HepG2 (cell line): ENCODE results near the gene SLC26A2. TPM values are rescaled to one million over a fixed set of nuclear protein-coding genes. Genes with fewer than 3 reads are reported as not detected.
A peak's percentile ranks its signal among the peaks of the same experiment; 100 is the strongest.

Source experiments
- ATAC-seq: fragments of 200-7000 bp; cut with Tn5 transposase; 3 replicates; pipeline ENCODE4 v1.9.1; 2020; ENCODE audit warnings: mild to moderate bottlenecking, moderate library complexity
- BruUV-seq: library from RNA; stranded (reverse); fragments of 400-500 nt; replicated peaks from 2 replicates; lab custom pipeline; 2021; lab: Mats Ljungman, UMichigan
- CTCF ChIA-PET: fragments of 300-600 bp; formaldehyde crosslinking; extraction: SDS; loops from one replicate; lab custom pipeline; 2021; ENCODE audit warnings: low total read pairs, inconsistent platforms, low intra/inter-chr PET ratio; lab: Yijun Ruan, JAX
- POLR2A ChIA-PET: fragments of 350-600 bp; sonication (Branson Sonifier 250); formaldehyde crosslinking; loops from one replicate; lab custom pipeline; 2020; ENCODE audit warnings: antibody characterized with exemption, inconsistent platforms; lab: Yijun Ruan, JAX
- DNase-seq: peaks from one replicate; pipeline ENCODE4 v3.0.0-alpha.2; 2015; ENCODE audit warnings: low spot score
- FAIRE-seq: peaks from 3 replicates; lab custom pipeline; 2011; peaks lifted over from hg19 to GRCh38; lab: Jason Lieb, UNC
- H2AFZ ChIP-seq: one replicate; pipeline ENCODE4 v1.6.1; 2011; ENCODE audit warnings: low read length, inconsistent platforms
- H3K27ac ChIP-seq: fragments of 300-600 bp; 3 replicates; pipeline ENCODE4 v1.8.0; 2011; ENCODE audit warnings: mixed run types, mild to moderate bottlenecking, mixed read lengths, low read length, inconsistent platforms; ENCODE audit not compliant: insufficient read depth; ENCODE audit errors: extremely low read length
- H3K27me3 ChIP-seq, 2 experiments: fragments of 200-600 bp in 1 of 2; 2 replicates in 1 of 2; 3 replicates in 1 of 2; pipeline versions ENCODE4 v1.6.0 to v1.8.0; 2011; ENCODE audit warnings: low read length in 2 of 2, mild to moderate bottlenecking in 2 of 2, moderate library complexity in 2 of 2, inconsistent platforms in 1 of 2; ENCODE audit not compliant: insufficient read depth in 2 of 2, control insufficient read depth in 1 of 2
- H3K36me3 ChIP-seq, 2 experiments: fragments of 200-600 bp in 1 of 2; replicated peaks in 1 of 2; 2 replicates in 1 of 2; 3 replicates in 1 of 2; pipeline versions ENCODE4 v1.5.1 to v1.8.0; 2011; ENCODE audit warnings: low read length in 2 of 2, inconsistent platforms in 1 of 2; ENCODE audit not compliant: insufficient read depth in 2 of 2, control insufficient read depth in 1 of 2
- H3K4me1 ChIP-seq: 2 replicates; pipeline ENCODE4 v1.5.1; 2012; ENCODE audit warnings: low read length, inconsistent platforms; ENCODE audit not compliant: insufficient read depth
- H3K4me2 ChIP-seq: 2 replicates; pipeline ENCODE4 v1.6.0; 2011; ENCODE audit warnings: low read depth, low read length, inconsistent platforms
- H3K4me3 ChIP-seq, 3 experiments: fragments of 200-600 bp in 1 of 3; sonication (generic), shearing (Covaris generic) in 1 of 3; replicated peaks in 1 of 3; 2 replicates each; pipeline ENCODE4 v1.5.1; 2011 to 2016; ENCODE audit warnings: low read length in 3 of 3, inconsistent platforms in 2 of 3, low read depth in 2 of 3, mild to moderate bottlenecking in 2 of 3, control low read depth in 1 of 3, mixed read lengths in 1 of 3; ENCODE audit not compliant: insufficient read depth in 1 of 3
- H3K79me2 ChIP-seq: one replicate; pipeline ENCODE4 v1.6.1; 2011; ENCODE audit warnings: low read length, inconsistent platforms; ENCODE audit not compliant: insufficient read depth
- H3K9ac ChIP-seq: 2 replicates; pipeline ENCODE4 v1.6.0; 2011; ENCODE audit warnings: mild to moderate bottlenecking, low read depth, low read length, inconsistent platforms; ENCODE audit not compliant: insufficient read depth
- H3K9me3 ChIP-seq: 2 replicates; pipeline ENCODE4 v1.5.1; 2012; ENCODE audit warnings: mild to moderate bottlenecking, low read length
- H4K20me1 ChIP-seq: 2 replicates; pipeline ENCODE4 v1.6.0; 2011; ENCODE audit warnings: inconsistent platforms, mild to moderate bottlenecking, low read length, moderate library complexity; ENCODE audit not compliant: insufficient read depth
- FOXC1 ChIP-seq: sonication (generic); formaldehyde crosslinking; IDR thresholded peaks from 2 replicates; pipeline ENCODE4 v1.8.0; 2022; ENCODE audit warnings: mild to moderate bottlenecking, missing genetic modification reagents, borderline replicate concordance
- HMGXB4 ChIP-seq, 2 experiments: sonication (generic) in 1 of 2; formaldehyde crosslinking in 1 of 2; IDR thresholded peaks; 2 replicates each; pipeline versions ENCODE4 v1.4.0 to v1.6.1; 2018 to 2020; ENCODE audit warnings: missing genetic modification reagents in 2 of 2, borderline replicate concordance in 1 of 2, low read depth in 1 of 2, mild to moderate bottlenecking in 1 of 2, missing biosample characterization in 1 of 2
- MAFF ChIP-seq: IDR thresholded peaks from 2 replicates; pipeline ENCODE4 v1.6.1; 2011; ENCODE audit warnings: low read depth, low read length, improper control_type of control experiment
- MAFK ChIP-seq, 2 experiments: IDR thresholded peaks in 1 of 2; conservative IDR thresholded peaks in 1 of 2; 2 replicates each; pipeline ENCODE4 v1.6.1; 2011; ENCODE audit warnings: improper control_type of control experiment in 2 of 2, low read length in 2 of 2
- ZNF30 ChIP-seq: sonication (generic); formaldehyde crosslinking; IDR thresholded peaks from 2 replicates; pipeline ENCODE4 v1.5.0; 2020; ENCODE audit warnings: mild to moderate bottlenecking, missing genetic modification reagents
- in situ Hi-C: cut with HindIII; loops from 2 replicates; pipeline ENCODE4 v1.10.0; 2017; ENCODE audit warnings: low pct_unique_long_range_greater_than_20kb; ENCODE audit not compliant: extremely low pct_ligation_motif_present
- intact Hi-C: fragments of 100-400 bp; cut with micrococcal nuclease; formaldehyde crosslinking; loops from one replicate; pipeline ENCODE4 v1.10.0; 2022; ENCODE audit not compliant: unreplicated experiment
- polyA plus RNA-seq, 8 experiments: library from polyadenylated mRNA; depleted of rRNA in 3 of 8; stranded (reverse) in 7 of 8; unstranded in 1 of 8; fragments of >200 nt; fragmentation: Illumina TruSeq in 4 of 8; extraction: Trizol in 4 of 8; gene quantifications; 2 replicates each; pipeline versions ENCODE4 v1.2.1 to v1.2.3, GENCODE V29; 2011 to 2016; ENCODE audit warnings: low read depth in 4 of 8, missing spikeins in 1 of 8, mixed read lengths in 1 of 8; ENCODE audit not compliant: insufficient read depth in 1 of 8
- total RNA-seq, 5 experiments: library from RNA; depleted of rRNA; stranded (reverse); fragments of >200 nt; fragmentation: Illumina TruSeq; extraction: Trizol; gene quantifications; 2 replicates each; pipeline ENCODE4 v1.2.3, GENCODE V29; 2016; ENCODE audit warnings: low read depth in 1 of 5

The SLC26A2 gene
- total and polyA plus RNA-seq, 2 of the 13 experiments (the other 11 are each of a cell fraction or from before 2014, with no cell fraction given) = 2.2 to 7.9 TPM

- H3K9me3 ChIP-seq = no peaks in the 10 kb centered on the region
- ChIA-PET POLR2A (interaction anchor here (1.2 kb wide), 1 partner anchor 15 kb away, joined by 3 read pairs; no protein-coding TSS in a partner anchor), CTCF (no interaction called here)
- no TSS peak for BruUV-seq
- H4K20me1 ChIP-seq = peaks cover 5% of the 10 kb centered on the region; the same call in 1 of the 2 replicates
- no peak overlapping the region for H3K9ac ChIP-seq
- H3K36me3 ChIP-seq = peaks cover 25 to 57% of the 10 kb centered on the region in 2 experiments
- intact Hi-C loops (no loop called here), in situ Hi-C loops (no loop called here)
- no peak overlapping the region for H3K4me3 ChIP-seq
- H3K79me2 ChIP-seq = peaks cover 31% of the 10 kb centered on the region
- FAIRE-seq (no peak), DNase-seq (no peak), ATAC-seq (no peak)
- H3K27me3 ChIP-seq = no peaks in the 10 kb centered on the region
- H3K4me2 ChIP-seq = no peak overlapping the region
- no peak overlapping the region for H3K27ac ChIP-seq
- H2AFZ ChIP-seq = no peak overlapping the region
- H3K4me1 ChIP-seq = peaks cover 12% of the 10 kb centered on the region
- TF ChIP-seq HMGXB4 (CRISPR knock-in tag; IDR thresholded peaks at IDR 0.05; ENCODE audit: borderline replicate concordance in 1 of 2, low read depth in 1 of 2) (no peak), MAFK (conservative IDR thresholded peaks at IDR 0.05 in 1 of 2, IDR thresholded peaks at IDR 0.05 in 1 of 2; ENCODE audit: low read length in 2 of 2) (peak; percentile 49 to 75; a peak in 3 of 4 replicates), FOXC1 (no peak), ZNF30 (CRISPR knock-in tag) (no peak), MAFF (peak; percentile 71)
Measured at GRCh38 chr5:150007050-150007449, 46.5 kb downstream of the SLC26A2 start.
